CD4-positive, alpha-beta T cell treated with Interleukin-17A for 4 hours (primary cell): ENCODE data around the gene NEURL2.
"Not testable (repeated sequence)": the region's sequence is repeated elsewhere in the genome, so short reads cannot be mapped to it uniquely, and the experiment has no call there.

Experiments used
- DNase-seq: peaks from one replicate; pipeline ENCODE4 v3.0.0-alpha.2; 2020; ENCODE audit warnings: mixed read lengths

NEURL2 gene, protein sequence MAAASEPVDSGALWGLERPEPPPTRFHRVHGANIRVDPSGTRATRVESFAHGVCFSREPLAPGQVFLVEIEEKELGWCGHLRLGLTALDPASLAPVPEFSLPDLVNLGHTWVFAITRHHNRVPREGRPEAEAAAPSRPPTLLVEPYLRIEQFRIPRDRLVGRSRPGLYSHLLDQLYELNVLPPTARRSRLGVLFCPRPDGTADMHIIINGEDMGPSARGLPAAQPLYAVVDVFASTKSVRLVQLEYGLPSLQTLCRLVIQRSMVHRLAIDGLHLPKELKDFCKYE

DNA sequence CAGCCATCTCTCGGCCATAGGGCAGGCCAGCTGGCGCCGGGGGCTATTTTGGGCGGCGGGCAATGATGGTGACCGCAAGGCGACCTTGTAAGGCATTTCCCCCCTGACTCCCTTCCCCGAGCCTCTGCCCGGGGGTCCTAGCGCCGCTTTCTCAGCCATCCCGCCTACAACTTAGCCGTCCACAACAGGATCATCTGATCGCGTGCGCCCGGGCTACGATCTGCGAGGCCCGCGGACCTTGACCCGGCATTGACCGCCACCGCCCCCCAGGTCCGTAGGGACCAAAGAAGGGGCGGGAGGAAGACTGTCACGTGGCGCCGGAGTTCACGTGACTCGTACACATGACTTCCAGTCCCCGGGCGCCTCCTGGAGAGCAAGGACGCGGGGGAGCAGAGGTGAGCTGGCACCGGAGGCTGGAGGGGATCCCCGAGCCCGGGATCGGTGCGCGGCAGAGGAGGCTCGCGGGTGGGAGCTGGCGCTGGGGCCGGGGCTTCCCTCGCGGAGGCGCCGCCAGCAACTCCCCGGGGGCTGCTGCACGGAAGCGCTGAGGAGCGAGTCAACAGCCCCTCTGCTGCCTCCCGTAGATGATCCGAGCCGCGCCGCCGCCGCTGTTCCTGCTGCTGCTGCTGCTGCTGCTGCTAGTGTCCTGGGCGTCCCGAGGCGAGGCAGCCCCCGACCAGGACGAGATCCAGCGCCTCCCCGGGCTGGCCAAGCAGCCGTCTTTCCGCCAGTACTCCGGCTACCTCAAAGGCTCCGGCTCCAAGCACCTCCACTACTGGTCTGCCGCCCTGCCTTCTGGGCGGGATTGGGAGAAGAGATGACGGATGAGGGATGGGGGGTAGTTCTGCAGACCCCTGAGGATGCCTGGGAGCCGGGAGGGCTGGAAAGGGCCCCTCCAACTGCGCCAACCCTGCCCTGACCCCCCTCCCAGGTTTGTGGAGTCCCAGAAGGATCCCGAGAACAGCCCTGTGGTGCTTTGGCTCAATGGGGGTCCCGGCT is at the start of gene NEURL2, which contains the start of gene CTSA:
TSS of gene NEURL2 (minus strand) at position 224 of the 999 bp plus-strand sequence. CDS start at position 7, 217 bp downstream.
TSS of gene CTSA (plus strand) at position 351 of the 999 bp plus-strand sequence. CDS start at position 585, 234 bp downstream.
- DNase-seq: peak; percentile 86

DNA sequence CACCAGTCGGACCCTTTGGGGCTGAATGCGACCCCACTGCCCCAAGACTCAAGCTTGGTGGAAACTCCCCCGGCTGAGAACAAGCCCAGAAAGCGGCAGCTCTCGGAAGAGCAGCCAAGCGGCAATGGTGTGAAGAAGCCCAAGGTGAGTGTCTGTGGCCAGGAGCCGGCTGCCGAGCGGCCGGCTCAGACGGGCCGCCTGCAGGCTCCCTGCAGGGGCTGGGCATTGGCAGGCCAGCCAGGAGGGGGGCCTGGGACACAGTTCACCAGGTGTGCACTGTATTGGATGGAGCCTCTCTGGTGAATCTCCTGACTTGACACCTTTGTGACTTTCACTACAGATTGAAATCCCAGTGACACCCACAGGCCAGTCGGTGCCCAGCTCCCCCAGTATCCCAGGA is 49.5 kb upstream of the NEURL2 start:
- DNase-seq: no peak

DNA sequence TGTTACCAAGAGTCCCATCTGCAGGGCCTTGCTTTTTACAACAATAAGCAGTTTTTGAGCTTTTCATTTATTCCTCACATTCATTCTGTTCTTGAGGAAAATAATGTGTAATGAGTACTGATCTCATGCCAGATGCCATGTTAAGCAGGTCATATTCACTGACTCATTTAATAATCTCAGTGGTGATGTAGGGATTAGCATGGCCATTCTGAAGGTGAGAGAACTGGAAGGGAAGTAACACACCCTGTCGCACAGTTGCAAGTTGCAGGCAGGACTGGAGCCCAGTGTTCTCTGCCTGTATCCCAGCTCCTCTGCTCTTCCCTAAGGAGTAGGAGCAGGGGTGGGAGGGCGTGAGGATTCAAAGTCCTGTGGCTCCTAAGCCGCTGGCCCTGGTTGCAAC is 49.0 kb upstream of the NEURL2 start:
- DNase-seq: no peak

DNA sequence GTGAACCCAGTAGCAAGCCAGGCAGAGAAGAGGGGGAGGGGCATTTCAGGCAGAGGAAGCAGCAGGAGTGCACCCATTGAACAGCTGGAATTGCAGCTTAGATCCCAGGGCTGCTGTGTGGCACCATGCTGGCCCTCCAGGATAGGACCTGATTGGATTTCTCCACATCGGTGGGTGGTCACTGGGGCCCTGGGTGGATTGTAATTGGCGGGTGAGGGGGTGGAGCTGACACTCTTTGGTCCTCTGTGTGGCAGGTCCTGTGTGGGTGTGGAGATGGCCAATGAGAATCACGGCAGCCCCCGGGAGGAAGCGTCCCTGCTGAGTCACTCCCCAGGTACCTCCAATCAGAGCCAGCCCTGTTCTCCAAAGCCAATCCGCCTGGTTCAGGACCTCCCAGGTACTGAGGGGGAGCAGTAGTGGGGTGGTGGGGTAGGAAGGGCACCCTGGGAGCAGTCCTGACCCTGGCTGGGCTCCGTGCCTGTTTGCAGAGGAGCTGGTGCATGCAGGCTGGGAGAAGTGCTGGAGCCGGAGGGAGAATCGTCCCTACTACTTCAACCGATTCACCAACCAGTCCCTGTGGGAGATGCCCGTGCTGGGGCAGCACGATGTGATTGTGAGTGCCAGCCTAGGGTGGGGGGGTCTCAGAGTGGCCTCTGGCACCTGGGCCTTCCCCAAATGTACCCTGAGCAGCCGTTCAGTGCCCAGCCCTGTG is 47.9 kb upstream of the NEURL2 start:
- DNase-seq: no peak

DNA sequence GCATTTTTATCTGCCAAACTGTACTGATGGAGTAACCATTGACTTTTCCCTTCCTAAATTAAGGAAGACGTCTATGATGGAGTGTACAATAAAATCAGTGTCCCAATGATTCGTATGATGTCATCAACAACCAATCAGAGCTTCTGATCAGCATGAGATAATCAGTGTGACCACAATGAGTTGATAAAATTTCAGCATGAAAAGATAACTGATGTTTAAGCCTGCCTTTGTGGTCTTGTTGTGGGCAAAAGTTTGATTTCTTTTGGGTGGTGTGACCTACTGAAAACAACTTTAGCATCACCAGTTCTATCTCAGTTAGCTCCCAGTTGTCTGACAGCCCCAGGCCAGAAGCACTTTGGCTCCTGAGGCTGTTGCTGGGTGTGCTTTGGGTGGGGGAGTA is 46.8 kb upstream of the NEURL2 start:
- DNase-seq: no peak

DNA sequence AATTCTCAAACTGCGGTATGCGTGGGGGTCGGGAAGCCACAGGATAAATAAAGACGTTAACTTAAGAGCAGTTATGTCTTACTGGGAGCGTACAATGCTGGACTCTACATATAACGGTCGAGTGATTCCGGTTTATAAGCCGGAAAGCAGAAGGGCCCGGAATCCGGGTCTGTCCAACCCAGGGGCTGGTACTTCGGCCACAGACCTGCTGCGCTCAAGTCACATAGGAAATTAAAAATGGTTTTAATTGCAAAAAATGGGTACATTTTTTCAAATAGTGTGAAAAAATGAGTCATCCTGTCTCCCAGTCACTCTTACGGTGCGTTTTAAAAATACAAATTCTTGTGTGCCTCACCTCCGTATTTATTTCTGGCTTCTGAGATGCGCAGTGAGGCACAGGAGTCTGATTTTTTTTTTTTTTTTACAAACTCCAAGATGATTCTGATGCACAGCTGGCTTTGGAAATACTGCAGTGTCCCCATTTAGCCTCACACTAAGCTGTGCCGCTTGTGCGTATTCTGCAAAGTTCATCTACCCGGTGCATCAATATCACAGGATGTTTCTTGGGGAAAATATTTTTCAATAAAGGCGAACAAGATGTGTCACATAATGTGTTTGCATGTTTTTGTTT is 44.5 kb upstream of the NEURL2 start:
- peak; percentile 34 for DNase-seq

DNA sequence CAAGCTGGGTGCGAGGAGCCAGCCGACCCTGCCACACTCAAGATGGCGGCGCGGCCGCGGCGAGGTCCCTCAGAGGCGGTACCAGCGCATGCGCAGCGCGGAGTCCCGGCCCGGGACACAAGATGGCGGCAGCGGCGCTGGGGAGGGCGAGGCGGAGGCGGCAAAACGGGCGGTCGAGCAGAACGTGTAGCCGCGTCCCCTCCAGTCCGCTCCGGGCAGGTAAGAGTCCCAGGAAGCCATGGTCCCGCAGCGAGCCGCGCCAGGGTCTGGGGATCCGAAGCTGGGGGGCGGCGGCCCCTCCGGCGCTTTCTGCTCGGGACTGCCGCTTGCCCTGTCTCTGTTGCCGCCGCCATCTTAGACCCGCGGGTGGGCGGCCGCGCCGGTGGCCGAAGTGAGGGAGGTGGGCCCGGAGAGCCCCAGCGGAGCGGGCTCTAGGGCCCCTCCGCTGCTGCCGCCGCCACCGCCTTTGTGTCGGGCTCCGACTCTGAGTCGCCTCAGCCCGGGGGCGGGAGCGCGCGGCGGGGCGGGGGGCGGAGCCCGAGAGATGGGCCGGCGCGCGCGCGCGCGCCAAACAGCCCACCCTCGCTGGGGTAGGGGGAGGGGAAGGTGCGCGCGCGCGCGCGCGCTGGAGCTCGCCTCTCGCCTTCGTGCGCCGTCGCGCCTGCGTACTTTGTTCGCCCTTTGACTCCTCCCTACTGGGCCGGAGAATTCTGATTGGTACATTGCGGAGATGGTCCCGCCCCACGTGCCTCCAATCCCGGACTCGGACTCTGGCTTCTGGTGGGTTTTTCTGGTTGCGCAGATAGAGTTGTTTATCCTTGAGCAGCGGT is 43.8 kb upstream of the NEURL2 start, which contains the start of gene PCIF1:
TSS of gene PCIF1 (plus strand) at position 98 of the 830 bp plus-strand sequence. CDS start 4,317 bp downstream, outside the sequence.
- peak; percentile 99 for DNase-seq

DNA sequence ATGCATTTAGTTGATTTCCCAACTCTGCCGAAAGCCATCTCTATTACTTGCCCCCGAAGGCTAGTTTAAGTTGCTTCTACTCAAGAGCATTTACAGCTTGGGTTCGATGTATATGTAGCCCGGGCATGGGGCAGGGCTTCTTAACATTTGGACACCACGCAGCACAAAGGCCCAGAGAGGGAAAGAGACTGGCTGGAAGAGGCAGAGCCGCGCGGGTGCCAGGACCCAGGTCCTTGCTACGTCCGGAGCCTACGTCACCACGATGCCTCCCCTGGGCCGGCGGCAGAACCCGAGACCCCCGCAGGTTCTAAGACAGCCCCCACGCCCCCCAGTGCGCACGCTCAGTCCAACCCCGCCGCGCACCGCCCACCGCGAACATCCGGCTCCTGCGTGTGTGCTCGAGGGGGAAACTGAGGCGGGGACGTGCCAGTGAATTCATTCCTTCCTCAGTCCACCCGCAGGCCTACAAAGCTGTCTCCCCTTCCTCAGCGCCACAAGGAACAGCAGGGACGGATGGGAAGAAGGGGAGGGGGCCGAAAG is 43.1 kb upstream of the NEURL2 start:
- DNase-seq: peak; percentile 72

DNA sequence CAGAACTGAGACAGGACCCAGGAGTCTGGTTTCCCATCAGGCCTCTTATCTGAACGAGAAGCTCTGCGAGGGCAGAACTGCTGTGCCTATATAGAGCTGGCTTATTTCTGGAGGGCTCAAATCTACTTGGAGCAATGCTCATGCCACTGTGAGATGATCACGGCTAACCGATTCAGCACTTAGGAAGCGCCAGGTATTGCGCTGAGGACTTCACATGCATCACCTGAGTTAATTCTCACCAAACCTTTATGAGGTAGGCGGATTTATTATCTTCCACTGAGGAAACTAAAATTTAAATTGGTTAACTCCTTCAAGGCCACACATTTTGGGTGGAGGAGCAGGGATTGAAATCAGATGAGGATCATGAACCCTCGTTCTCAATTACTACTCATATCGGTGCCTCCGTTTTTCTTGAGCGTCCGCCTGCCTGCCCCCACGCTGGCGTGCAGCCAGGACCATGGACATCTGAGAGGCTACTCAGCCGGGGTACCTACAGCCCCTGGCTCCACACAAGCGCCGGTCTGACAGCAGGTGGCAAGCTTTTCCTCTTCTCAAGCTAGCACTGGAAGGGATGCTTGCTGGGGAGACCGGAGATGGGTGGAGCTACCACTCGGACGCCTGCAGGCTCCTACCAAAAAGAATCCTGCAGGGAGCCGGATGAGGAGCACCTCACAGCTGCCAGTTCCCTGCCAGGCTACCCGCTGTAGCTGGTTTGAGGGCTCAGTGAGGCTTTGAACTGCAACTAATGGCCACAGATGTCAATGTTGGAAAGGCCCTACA is 42.4 kb upstream of the NEURL2 start:
- peak; percentile 76 for DNase-seq

DNA sequence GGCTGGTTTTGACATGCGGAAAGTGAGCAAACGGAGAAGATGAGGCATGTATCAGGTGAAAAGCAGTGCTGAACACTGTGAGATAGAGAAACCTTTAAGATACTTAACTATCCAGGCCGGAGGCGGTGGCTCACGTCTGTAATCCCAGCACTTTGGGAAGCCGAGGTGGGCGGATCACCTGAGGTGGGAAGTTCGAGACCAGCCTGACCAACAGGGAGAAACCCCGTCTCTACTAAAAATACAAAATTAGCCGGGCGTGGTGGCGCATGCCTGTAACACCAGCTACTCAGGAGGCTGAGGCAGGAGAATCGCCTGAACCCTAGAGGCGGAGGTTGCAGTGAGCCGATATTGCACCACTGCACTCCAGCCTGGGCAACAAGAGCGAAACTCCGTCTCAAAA is 40.7 kb upstream of the NEURL2 start:
- DNase-seq: not testable (repeated sequence)

DNA sequence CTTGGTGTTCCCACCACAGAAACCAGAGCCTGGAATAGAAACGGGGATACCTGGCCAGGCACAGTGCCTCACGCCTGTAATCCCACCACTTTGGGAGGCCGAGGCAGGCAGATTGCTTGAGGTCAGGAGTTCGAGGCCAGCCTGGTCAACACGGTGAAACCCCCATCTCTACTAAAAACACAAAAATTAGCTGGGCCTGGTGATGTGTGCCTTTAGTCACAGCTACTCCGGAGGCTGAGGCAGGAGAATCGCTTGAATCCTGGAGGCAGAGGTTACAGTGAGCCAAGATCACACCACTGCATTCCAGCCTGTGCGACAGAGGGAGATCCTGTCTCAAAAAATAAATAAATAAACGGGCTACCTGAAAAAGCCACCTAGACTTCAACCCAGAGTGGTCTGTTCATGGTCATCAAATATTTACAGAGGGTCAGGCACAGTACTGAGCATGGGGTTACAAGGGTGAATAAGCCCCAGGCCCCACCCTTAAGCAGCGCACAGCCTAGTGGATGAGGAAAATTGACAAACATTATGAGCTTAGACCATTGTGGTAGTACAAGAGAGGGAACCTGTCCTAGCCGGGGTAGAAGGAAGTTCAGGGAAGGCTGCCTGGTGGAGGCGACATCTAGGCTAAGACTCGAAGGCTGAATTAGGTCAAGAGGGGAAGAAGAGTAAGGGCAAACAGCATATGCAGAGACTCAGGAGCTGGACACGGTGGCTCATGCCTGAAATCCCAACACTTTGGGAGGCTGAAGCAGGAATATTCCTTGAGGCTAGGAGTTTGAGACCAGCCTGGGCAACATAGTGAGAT is 36.3 kb upstream of the NEURL2 start:
- DNase-seq: no peak

DNA sequence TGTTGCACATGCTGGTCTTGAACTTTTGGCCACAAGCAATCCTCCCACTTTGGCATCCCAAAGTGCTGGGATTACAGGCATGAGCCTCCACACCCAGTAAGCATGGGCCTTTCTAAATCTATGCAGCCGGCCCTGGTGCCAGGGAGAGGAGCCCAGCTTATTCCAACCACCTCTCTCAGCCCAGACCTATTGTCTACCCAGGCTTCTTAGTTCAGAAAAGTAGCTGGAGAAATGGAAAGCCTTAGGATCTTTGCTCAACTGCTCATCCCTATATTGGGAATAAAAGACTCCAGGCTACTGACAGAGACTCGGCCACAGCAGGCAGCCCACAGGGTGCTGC is 35.7 kb upstream of the NEURL2 start:
- no peak for DNase-seq

DNA sequence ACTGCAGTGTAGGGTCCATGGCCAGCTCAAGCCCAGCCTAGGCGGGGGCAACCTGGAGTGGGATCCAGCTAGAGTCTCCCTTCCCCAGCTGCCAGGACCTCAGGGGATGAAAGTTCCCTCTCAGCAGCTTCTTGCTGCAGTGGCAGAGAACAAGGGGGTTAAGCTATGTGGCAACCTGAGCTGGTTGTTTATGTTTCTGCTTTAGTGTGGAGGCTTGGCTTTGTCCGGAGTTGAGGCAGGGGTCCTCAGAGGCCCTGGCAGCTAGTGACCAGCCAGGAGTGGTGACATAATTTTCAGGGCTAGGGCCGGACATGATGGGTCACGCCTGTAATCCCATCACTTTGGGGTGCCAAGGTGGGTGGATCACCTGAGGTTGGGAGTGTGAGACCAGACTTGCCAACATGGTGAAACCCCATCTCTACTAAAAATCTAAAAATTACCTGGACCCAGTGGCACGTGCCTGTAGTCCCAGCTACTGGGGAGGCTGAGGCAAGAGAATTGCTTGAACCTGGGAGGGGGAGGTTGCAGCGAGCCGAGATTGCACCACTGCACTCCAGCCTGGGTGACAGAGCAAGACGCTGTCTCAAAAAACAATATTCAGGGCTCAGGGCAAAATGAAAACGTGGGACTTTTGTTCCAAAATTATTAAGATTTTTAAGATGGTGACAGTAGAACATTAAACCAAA is 35.0 kb upstream of the NEURL2 start:
- no peak for DNase-seq

DNA sequence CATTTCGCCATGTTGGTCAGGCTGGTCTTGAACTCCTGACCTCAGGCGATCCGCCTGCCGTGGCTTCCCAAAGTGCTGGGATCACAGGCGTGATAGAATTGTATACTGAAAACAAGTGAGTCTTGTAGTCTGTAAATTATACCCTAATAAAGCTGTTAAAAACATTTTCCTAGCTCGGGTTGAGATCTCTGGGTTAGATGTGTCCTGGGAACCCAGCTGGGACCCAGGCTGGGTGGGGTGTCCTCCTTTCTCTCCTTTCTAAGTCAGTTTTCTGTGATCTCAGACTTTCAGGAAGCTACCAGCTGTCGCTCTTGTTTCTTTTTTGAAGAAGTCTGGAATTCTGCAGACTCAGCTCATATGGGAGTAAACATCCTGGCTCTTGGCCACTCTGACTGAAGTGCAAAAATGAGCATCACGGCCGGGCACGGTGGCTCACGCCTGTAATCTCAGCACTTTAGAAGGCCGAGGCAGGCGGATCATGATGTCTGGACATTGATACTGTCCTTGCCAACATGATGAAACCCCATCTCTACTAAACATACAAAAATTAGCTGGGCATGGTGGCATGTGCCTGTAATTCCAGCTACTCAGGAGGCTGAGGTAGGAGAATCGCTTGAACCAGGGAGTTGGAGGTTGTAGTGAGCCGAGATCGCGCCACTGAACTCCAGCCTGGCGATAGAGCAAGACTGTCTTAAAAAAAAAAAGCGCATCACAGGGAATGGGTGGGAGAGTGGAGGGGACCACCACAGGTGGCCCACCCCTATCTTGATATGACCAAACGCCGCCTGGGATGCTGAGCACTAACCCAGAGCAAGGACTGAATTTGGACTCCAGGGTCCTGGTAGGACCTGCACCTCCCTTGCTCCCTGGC is 33.6 kb upstream of the NEURL2 start:
- no peak for DNase-seq

DNA sequence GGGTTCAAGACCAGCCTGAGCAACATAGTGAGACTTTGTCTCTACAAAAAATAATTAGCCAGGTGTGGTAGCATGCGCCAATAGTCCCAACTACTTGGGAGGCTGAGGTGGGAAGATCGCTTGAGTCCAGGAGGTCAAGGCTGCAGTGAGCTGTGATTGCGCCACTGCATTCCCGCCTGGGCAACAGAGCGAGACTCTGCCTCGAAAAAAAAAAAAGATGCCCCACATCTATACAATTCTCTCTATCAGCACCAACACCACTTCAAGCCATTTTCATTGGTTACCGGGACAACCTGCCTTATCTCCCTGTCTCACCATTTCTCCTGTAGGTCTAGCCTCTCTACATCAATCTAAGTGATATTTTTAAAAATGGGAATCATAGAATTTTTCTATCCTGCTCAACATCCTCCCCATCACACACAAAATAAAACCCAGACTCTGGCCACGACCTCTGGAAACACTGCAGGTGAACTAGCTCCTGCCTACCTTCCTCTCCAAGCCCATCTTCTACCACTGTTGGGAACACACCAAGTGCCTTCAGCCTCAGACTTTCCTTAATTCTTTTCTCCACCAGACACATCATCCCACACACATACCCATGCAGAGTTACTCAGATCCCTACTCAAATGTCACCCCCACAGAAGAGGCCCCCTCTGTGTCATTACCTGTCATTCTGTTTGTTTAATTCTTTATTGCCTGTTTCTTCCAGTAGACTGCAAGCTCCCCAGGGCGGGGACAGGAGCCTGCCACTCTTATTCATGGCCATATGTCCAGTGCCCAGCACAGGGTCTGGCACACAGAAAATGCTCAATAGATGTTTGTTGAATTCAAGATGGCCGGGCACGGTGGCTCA is 30.6 kb upstream of the NEURL2 start:
- no peak for DNase-seq

DNA sequence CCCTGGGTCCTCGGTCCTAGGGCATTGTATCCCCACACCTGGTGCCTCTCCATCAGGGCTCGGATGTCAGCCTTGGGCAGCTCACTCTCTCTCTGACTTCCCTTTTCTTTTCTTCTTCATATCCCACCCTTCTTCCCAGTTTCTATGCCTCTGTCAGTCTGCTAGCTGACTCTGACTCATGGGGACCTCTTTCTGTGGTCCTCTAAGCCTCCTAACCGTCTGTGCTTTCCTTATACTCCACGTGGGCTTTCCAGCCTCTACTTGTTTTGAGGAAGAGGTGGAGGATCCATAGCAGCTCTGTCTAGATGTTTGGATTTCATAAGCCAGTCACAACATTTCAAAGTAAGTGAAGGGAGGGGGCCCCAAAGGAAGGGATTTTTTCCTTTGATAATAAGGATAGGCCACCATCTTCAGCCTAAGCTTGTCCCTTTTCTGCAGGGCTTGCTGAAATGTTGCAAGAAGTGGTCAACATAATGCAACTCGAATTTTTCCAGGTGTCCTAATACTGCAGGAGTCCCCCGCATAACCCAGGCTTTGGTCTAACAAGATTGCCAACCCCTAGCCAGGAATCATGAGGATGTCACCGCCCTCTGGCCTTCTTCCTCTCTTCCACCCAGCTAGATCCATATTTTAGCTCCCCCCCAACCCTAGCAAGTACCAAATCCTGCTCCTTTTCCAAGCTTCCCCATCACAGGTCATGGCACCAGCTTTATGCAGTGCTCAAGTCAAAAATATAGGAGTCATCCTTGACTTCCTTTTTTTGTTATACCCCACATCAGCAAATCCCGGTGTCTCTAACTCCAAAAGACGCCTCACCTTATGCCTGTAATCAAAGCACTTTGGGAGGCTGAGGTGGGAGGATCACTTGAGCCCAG is 29.7 kb upstream of the NEURL2 start:
- DNase-seq: no peak
